GM12874 (cell line): ENCODE measurements around the gene ACRV1.

Source experiments
- CTCF ChIP-seq: IDR thresholded peaks from 2 replicates; pipeline ENCODE4 v1.5.1; 2011; ENCODE audit warnings: low read depth, mild to moderate bottlenecking, control low read depth, low read length, moderate library complexity; ENCODE audit not compliant: insufficient read depth

Gene ACRV1

GRCh38 chr11:125692887-125693286, 12.2 kb upstream of the ACRV1 start:
- TF ChIP-seq CTCF, result no peak

GRCh38 chr11:125690006-125690405, 9.4 kb upstream of the ACRV1 start:
- no peak for TF ChIP-seq CTCF

- TF ChIP-seq CTCF, result no peak
Measured at GRCh38 chr11:125689274-125689859, 8.7 kb upstream of the ACRV1 start.

GRCh38 chr11:125688632-125689031, 8.0 kb upstream of the ACRV1 start:
- no peak for TF ChIP-seq CTCF

GRCh38 chr11:125688066-125688465, 7.4 kb upstream of the ACRV1 start:
- no peak for TF ChIP-seq CTCF

- no peak for TF ChIP-seq CTCF
Measured at GRCh38 chr11:125685228-125685627, 4.6 kb upstream of the ACRV1 start.

- TF ChIP-seq CTCF, result no peak
Measured at GRCh38 chr11:125679837-125680236, 810 bp downstream of the ACRV1 start.

- no peak for TF ChIP-seq CTCF
Measured at GRCh38 chr11:125679397-125679796, 1.2 kb downstream of the ACRV1 start.
